GM18502 (cell line): ENCODE measurements around the gene EDC3.
"Not testable (repeated sequence)": the region's sequence is repeated elsewhere in the genome, so short reads cannot be mapped to it uniquely, and the experiment has no call there.

ENCODE experiments used
- ATAC-seq: cut with Tn5 transposase; IDR thresholded peaks from one replicate; pipeline ENCODE4 v1.9.1; 2021; ENCODE audit warnings: mild to moderate bottlenecking; ENCODE audit not compliant: unreplicated experiment, poor library complexity

Gene EDC3

GRCh38 chr15:74613089-74613952 is 82.5 kb downstream of the EDC3 start:
- no peak for ATAC-seq

- no peak for ATAC-seq
These were observed 83.1 kb downstream of the EDC3 start for GRCh38 chr15:74612677-74613076.

- ATAC-seq = no peak
These were observed 84.0 kb downstream of the EDC3 start for GRCh38 chr15:74611834-74612233.

GRCh38 chr15:74611341-74611740 is 84.5 kb downstream of the EDC3 start:
- ATAC-seq = no peak

GRCh38 chr15:74610302-74610951 is 85.4 kb downstream of the EDC3 start:
- no peak for ATAC-seq

GRCh38 chr15:74609938-74610301 is 85.9 kb downstream of the EDC3 start:
- no peak for ATAC-seq

- no peak for ATAC-seq
These were observed 87.0 kb downstream of the EDC3 start for GRCh38 chr15:74608786-74609185.

GRCh38 chr15:74605795-74606150 is 90.1 kb downstream of the EDC3 start:
- no peak for ATAC-seq

- no peak for ATAC-seq
These were observed 90.6 kb downstream of the EDC3 start for GRCh38 chr15:74604983-74605794.

GRCh38 chr15:74603789-74604705 is 91.8 kb downstream of the EDC3 start:
- no peak for ATAC-seq

GRCh38 chr15:74603026-74603788 is 92.6 kb downstream of the EDC3 start:
- ATAC-seq = no peak

GRCh38 chr15:74599156-74599555 is 96.7 kb downstream of the EDC3 start:
- ATAC-seq = no peak

- ATAC-seq = peak; percentile 86
These were observed 97.5 kb downstream of the EDC3 start for GRCh38 chr15:74598126-74598842.

- ATAC-seq = not testable (repeated sequence)
These were observed 98.6 kb downstream of the EDC3 start for GRCh38 chr15:74597146-74597705.

GRCh38 chr15:74596736-74597135 is 99.1 kb downstream of the EDC3 start:
- not testable (repeated sequence) for ATAC-seq

GRCh38 chr15:74595271-74595670 is 100.6 kb downstream of the EDC3 start:
- no peak for ATAC-seq

- no peak for ATAC-seq
These were observed 101.4 kb downstream of the EDC3 start for GRCh38 chr15:74594455-74594854.

- ATAC-seq = no peak
These were observed 102.7 kb downstream of the EDC3 start for GRCh38 chr15:74593122-74593521.
